GM21528 (cell line): ENCODE results near the gene SPECC1.
A peak's percentile ranks its signal among the peaks of the same experiment; 100 is the strongest.
"Not testable (repeated sequence)": the region's sequence is repeated elsewhere in the genome, so short reads cannot be mapped to it uniquely, and the experiment has no call there.

Source experiments
- ATAC-seq: cut with Tn5 transposase; IDR thresholded peaks from one replicate; pipeline ENCODE4 v1.9.1; 2021; ENCODE audit warnings: mild to moderate bottlenecking, moderate library complexity; ENCODE audit not compliant: unreplicated experiment, low FRiP score

Gene SPECC1, protein sequence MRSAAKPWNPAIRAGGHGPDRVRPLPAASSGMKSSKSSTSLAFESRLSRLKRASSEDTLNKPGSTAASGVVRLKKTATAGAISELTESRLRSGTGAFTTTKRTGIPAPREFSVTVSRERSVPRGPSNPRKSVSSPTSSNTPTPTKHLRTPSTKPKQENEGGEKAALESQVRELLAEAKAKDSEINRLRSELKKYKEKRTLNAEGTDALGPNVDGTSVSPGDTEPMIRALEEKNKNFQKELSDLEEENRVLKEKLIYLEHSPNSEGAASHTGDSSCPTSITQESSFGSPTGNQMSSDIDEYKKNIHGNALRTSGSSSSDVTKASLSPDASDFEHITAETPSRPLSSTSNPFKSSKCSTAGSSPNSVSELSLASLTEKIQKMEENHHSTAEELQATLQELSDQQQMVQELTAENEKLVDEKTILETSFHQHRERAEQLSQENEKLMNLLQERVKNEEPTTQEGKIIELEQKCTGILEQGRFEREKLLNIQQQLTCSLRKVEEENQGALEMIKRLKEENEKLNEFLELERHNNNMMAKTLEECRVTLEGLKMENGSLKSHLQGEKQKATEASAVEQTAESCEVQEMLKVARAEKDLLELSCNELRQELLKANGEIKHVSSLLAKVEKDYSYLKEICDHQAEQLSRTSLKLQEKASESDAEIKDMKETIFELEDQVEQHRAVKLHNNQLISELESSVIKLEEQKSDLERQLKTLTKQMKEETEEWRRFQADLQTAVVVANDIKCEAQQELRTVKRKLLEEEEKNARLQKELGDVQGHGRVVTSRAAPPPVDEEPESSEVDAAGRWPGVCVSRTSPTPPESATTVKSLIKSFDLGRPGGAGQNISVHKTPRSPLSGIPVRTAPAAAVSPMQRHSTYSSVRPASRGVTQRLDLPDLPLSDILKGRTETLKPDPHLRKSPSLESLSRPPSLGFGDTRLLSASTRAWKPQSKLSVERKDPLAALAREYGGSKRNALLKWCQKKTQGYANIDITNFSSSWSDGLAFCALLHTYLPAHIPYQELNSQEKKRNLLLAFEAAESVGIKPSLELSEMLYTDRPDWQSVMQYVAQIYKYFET

DNA sequence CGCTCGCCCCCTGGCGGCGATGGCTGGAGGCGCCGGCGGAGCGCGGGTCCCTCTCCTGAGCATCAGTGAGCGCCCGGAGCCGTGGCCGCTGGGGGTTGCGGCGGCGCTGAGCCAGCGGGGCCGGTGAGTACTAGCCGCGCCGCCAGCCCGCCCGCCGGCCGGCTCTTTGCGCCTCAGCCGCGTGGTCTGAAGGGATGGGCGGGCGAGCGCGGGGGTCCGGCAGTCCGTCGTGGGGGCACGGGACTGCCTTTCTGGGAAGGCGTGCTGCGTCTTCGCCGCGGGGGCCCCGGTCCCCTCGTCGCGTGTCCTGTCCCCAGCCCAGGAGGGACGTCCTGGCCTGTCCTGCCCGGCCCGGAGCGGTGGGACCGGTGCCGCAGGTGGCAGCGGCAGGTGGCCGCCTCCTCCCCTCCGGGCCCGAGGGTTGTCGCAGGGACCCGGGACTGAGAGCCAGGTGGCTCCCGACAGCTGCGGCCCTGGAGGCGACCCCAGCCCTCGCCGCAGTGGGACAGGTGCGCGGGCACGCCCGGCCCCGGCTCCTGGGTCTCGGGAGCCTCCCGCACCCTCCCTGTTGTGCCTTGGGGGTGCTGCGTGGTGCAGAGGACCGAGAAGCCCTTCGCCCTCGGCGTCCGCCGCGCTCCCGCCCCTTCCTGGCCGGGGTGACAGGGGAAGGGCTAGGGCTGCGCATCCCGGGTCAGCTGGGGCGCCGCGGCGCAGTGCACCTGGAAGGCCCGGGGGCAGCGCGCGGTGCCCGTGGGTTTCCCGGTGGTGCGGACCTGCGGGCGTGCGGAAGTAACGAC lies at the start of gene SPECC1:
TSS of gene SPECC1 (plus strand) at position 58 of the 797 bp plus-strand sequence. CDS start 87,293 bp downstream, outside the sequence.
- peak; percentile 92 for ATAC-seq

DNA sequence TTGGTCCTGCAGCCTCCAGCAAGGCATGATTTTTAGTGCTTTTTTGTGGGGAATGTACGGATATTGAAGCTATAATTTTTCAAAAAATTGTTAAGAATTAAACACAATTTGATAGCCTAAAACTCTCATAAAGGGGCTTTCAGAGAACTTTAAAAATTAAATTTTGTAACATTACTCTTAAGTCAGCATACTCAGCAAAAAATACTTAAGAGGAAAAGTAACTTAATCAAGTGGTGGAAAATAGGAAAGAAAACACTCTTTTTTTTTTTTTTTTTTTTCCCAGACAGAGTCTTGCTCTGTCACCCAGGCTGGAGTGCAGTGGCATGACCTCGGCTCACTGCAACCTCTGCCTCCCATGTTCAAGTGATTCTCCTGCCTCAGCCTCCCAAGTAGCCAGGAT lies 46.2 kb upstream of the SPECC1 start:
- ATAC-seq, result not testable (repeated sequence)

DNA sequence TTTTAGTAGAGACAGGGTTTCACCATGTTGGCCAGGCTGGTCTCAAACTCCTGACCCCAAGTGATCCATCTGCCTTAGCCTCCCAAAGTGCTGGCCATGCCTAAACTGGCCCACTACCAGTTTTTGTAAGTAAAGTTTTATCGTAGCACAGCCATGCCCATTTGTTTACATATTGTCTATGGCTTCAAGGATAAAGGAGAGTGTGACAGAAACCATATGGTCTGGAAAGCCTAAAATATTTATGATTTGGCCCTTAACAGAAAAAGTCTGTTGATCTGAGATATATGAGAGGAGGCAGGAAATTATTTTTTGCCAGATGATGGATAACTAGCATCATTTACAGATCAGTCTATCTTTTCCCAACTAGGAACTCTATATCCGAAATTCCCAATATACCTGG lies 36.0 kb upstream of the SPECC1 start:
- ATAC-seq, result no peak

DNA sequence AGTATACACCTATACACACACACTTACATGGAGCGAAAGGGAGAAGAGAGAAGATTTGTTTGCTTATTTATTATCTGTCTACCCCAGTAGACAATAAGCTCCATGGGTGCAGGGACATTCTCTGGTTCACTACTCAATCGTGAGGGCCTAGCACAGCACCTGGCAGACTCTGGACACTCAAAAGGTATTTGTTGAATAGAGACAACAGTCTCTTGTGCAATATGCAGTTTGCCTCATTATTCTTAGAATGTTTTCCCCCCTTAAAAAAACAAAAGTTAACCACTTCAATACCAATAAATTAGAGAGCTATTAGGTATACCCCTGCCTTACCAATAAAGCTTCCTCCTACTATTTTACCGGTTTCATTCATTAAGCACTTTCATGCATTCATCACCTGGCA lies 33.6 kb upstream of the SPECC1 start:
- ATAC-seq, result no peak

DNA sequence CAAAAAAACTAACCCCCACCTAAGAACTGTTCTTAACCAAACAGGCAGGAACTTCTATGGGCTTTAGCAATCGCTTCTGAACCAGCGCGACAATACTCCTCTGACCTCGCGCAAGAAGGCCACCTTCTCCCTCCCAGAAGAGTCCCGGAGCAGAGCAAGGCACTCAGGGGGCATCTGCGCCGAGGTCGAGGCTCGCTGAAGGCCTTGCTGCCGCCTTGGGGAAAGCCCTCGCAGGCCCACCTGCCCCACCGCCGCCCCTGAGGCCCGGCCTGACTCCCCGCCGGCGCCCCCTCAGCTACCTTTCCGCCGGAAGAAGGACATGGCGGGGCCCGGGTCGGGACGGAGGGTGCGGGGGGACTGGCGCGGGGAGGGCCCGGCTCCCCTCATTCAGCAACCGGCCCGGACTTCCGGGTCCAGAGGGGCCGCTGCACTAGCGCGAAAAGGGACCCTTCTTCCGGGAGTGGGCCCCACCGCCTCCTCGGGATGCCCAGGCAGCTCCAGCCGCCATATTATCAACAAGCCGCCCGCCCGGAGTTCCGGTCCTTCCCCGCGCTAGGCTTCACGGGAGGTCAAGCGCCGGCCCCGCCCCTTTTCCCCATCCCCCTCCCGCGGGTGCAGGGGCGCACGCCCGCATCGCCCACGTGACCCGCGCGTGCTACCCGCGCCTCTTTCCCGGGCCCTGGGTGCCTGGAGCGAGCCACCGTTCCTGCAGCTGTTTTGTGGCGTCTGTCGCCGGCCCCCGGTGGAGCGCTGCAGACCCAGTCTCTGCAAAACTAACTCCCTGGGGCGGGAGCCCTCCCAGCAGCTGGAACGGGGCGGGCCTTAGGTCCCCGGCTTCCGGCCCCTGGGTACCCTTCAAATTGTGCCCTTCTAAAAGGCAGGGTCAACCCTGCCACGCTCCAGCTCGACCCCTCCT lies 31.6 kb upstream of the SPECC1 start, which contains the start of gene AKAP10:
TSS of gene AKAP10 (minus strand) at position 536 of the 916 bp plus-strand sequence. CDS start at position 387, 149 bp downstream.
- peak; percentile 86 for ATAC-seq

DNA sequence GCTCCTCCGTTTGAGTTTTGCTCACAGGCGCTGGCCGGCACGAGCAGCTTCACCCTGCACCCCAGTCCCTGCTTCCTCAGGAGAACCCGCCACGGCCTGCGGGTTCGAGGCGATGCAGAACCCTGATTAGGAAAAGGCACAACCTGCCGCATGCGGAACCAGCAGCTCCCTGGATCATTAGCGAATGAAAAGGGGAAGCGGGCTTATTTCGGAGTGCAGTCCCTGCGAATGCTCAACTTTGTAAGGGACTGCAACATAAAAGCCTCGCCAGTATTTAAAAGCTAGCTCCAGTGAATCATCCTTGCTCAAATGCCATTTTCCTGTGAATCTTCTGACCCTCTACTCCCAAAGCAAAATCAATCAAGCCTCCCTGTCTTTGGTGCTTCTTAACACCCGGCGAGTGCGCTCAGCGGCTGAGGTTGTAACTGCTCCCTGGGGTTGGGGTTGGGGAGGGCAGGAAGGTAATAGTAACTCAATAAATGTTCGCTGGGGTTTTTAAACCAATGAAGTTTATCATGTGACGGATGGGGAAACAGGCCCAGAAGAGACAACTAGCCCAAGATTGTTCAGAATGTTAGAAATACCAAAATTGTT lies 30.9 kb upstream of the SPECC1 start:
- peak; percentile 34 for ATAC-seq

DNA sequence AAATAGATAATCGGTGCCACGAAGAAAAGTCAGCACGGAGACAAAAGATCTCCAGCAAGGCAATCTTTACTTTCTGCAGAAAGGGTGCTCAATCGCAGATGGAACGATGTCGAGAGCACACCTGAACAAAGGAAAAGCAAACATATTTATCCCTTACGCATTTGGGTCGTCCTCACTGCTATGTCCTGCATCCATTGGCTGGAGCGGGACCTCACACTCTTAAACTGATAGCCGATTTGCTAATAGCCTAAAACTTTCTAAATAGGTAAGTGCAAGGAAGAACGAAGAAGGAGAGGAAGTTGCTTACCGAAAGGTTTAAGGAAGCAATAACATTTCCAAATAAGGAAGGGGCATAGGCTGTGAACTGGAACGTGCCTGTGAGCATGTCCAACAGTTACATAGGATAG lies 30.4 kb upstream of the SPECC1 start:
- no peak for ATAC-seq

DNA sequence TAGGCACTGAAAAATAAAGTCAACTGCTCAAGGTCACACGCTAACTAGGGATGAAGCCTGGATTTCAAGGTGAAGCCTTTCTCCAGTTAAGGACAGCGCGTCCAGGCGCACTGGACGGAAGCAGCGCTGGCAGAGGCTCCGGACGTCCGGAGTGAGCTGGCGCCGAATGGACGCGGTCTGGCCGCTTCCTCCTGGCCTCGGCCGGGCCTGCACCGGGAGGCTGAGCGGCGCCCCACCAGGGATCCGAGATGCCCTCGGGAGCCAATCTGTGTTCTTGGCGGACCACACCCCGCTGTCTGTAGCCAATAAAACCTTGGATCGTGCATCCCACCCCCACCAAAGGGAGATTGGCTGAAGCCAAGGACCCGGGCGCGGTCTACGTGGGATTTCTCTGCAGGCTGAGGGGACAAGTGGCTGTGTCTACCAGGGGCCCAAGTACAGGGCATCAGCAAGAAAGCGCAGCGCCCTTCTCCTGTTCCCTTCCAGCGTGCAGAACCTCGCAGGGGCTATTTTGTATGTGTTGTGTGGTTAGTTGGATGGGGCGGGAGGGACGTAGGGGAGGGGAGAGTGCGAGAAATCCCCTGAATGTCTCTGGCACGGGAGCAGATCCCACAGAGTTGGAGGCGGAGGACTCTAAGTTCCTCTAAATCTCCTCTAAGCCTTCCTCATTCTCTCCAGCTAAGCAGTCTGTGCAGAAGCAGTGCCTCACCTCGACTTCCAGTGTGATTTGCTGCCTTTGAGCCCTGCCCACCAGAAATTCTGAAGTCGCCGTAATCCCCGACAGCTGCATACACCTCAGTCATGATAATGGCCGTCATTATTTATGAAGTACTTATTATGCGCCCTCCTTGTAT lies 29.0 kb upstream of the SPECC1 start:
- no peak for ATAC-seq

DNA sequence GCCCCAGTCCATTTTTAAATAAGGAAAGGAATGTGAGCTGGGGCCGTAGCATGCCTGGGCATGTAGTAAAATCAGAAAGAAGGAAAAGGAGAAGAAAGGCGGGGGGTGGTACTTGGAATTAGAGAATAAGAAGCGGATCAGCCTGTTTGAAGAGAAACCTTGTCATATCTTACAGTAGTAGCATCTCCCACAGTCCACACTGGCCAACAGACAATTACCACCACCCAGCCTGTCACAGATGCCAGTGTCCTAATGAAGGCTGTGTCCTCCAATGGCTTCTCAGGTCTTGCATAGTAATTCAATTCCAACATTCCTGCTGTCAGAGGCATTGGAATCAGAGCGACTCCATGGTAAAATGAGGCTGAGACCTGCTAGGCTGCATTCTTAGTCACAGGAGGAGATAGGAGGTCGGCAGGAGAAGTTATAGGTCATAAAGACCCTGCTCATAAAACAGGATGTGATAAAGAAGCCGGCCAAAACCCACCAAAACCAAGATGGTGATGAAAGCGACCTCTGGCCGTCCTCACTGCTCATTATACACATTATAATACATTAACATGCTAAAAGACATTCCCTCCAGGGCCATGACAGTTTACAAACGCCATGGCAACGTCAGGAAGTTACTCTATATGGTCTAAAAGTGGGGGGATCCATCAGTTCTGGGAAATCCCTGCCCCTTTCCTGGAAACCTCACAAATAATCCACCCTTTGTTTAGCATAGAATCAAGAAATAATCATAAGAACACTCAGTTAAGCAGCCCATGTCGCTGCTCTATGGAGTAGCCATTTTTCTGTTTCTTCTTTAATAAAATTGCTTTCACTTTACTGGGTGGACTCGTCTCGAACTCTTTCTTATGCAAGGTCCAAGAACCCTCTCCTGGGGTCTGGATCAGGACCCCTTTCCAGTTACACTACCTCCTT lies 22.0 kb upstream of the SPECC1 start:
- no peak for ATAC-seq

DNA sequence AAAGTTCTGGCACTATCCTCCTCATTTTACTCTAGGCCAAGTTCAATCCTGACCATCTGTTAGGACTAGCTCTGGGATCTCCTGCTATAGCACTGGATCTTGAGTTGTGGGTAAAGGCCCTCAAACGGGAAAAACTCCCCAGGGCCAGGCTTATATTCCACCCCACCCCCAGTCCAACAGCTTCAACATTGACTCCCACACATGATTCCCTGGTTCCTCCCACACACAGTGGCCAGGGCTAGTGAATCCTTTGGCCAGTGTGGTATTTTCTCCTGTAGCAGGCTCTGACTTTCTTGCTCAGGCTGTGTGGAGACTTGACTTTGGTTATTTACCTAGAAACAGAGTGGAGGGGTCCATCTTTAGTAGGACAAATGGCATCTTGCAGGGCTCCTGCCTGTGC lies 21.3 kb upstream of the SPECC1 start:
- ATAC-seq, result no peak

DNA sequence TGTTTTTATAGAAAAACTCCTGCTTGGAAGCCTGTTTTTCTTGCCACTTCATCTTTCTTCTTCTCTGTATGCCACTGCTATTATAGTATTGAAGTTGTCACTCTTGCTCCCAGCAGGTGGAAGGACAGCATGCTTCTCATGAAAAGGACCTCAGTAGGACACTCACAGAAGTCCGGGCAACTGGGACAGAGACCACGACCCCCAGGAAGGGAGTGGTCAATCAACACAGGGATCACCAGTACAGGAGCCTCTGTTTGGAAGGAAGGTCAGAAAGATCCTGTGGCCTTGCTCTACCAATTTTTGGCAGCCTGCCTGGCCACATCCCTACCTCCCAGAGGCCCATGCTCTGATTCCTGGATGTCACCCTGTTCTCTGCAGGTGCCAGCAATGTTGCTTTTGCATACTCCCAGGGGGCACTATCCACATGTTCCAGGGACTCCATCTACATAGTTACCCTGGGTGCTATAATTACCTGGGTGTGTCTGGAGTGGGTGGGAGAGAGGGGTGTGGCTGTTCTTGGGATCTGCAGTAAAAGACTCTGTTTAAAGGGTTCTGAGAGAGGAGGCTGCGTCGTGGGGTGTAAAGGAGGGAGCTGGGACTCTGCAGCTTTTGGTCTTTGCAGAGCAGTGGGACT lies 17.8 kb upstream of the SPECC1 start:
- no peak for ATAC-seq

DNA sequence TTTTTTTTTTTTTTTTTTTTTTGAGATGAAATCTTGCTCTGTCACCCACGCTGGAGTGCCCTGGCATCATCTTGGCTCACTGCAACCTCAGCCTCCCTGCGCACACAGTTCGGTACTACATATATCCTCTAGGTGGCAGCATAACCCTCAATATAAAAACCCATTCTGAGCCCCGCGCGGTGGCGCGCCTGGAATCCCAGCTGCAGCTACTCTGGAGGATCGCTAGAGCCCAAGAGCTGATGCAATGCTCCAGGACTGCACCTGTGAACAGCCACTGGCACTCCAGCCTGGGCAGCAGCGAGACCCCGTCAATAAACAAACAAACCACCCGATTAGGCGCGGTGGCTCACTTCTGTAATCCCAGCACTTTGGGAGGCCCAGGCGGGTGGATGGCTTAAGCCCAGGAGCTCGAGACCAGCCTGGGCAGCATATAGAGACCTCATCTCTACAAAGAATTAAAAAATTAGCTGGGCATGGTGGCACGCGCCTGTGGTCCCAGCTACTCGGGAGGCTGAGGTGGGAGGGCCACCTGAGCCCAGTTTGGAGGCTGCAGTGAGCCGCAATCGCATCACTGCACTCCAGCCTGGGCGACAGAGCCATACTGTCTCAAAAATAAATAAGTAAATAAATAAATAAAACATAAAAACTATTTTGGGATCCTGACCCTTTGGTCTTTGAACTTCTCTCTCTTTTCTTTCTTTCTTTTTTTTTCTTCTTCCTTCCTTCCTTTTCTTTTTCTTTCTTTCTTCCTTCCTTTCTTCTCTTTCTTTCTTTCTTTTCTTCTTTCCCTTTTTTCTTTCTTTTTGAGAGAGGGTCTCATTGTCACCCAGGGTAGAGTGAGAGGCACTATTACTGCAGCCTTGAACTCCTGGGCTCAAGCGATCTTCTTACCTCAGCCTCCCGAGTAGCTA lies 16.1 kb upstream of the SPECC1 start:
- peak; percentile 82 for ATAC-seq

DNA sequence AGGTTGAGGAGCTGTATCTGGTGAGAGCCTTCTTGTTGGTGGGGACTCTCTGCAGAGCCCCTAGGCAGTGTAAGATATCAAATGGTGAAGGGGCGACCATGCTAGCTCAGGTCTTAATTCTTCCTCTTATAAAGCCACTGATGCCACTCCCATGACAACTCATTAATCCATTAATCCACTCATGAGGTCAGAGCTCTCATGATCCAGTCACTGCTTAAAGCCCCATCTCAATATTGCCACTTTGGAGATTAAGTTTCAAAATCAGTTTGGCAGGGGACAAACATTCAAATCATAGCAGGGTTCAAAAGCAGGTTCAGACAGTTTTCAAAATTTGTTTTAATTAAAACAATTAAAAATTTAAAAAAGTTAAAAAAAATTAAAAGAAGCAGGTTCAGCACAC lies 13.1 kb upstream of the SPECC1 start:
- ATAC-seq, result no peak

DNA sequence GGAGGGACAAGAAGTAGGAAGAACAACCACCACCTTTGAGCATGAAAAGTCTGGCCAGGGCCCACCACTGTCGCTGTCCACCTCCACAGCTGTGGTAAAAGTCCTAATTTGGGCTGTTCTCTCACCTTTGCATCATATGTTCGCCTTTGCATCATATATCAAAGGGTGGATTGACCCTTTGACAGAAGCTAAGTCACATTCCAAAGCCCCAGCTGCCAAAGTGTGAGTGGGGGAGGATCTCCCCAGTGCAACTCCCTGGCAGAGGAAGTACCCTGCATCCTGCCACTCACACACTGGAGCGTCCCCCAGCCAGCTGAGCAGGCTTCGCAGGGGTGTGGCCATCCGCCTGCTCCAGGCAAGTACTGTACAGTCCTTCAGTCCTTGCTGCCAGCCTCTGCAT lies 12.7 kb upstream of the SPECC1 start:
- ATAC-seq, result no peak
